Hematopoietic multipotent progenitor cell (in vitro differentiated cells): ENCODE data around the gene C19orf81. TPM values are rescaled to one million over a fixed set of nuclear protein-coding genes. Genes with fewer than 3 reads are reported as not detected.

Experiments
- DNase-seq, 3 donors: peaks; one replicate each; pipeline ENCODE4 v3.0.0-alpha.2; 2011 to 2015; ENCODE audit warnings: low read depth in 2 of 3, low spot score in 2 of 3
- total RNA-seq: library from RNA; depleted of rRNA; stranded (reverse); fragments of >200 nt; gene quantifications from one replicate; pipeline ENCODE4 v1.2.3, GENCODE V29; 2012

Gene C19orf81
- total RNA-seq, 1 donor = 1.6 TPM

- peak in 2 of 3 donors; percentile 99 to 100 for DNase-seq
Observed at GRCh38 chr19:50657712-50658440, 8.6 kb downstream of the C19orf81 start.

DNA sequence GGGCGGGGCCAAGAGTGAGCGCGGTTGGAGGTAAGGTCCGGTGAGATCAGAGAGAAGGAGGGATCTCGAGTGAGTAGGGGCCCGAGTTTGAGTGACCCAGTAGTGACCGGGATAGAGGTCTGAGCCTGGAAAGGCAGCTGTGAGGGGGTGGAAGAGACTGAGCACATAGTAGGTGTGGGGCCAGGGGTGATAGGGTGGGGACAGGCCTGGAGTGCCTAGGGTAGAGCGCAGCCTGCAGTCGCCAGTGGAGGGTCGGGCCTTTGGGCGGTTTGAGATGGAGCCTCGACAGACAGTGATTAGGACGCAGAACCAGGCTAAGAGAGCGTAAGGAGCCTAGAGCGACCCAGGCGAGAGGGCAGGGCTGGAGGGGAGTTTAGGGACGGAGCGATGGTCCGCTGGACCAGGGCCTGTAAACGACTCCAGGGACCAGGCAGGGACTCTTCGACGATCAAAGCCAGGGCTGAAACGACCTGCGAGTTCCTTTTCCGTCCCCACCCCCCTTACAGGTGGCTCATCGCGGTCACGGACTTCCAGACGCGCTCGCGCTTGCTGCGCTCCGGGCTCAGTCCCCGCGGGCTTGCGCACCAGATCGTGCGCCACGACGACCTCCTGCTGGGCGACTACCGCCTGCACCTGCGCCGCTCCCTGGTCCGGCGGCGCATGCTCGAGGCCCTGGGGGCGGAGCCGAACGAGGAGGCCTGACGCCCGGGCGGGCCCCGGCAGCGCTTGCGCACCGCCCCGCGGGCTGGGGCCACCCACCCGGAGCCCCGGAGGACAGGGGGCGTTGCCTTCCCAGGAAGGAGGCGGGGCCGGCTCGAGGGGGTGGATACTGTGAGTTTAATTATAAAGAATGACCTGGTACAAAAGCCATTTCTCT, 9.4 kb downstream of the C19orf81 start:
- DNase-seq = peak in 2 of 3 donors; percentile 89 to 92

GRCh38 chr19:50659318-50660087, 10.3 kb downstream of the C19orf81 start:
- DNase-seq = no peak

- DNase-seq = no peak
Observed at GRCh38 chr19:50660088-50660366, 10.8 kb downstream of the C19orf81 start.

GRCh38 chr19:50661023-50661422, 11.8 kb downstream of the C19orf81 start:
- DNase-seq = no peak

- no peak for DNase-seq
Observed at GRCh38 chr19:50661766-50662650, 12.8 kb downstream of the C19orf81 start.

DNA sequence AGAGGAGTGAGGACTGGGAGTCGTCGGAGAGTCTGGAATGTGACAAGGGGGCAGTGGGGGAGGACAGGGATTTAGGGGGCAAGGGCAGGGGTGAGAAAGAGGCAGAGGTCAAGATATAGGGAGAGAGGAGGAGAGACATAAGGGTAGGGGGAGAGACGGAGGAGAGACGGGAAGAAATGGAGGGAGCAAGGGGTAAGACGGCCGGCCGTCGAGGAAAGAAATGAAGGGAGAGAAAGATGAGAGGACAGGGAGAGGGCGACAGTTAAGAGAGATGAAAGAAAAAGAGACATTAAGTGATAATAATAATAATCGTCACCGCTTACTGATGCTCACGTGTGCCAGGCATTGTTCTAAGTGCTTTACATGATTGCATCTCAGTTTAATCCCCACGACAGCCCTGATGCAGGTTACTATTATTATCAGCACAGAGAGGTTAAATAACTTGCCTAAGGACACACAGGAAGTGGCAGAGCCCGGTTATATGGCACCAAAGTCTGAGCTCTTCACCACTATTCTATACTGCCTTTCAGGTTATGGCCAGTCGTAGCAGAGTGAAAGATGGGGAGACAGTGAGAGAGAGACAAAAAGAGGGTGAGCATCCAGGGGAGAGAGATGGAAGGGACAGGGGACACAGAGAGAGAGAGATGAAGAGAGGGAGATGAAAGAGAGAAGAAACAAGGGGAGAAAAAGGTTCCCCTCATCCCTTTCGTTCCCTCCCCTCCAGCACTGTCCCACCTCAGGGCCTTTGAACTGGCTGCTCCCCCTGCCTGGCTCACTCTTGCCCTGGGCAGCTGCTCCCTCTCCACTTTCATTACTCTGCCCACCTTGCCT, 13.6 kb downstream of the C19orf81 start:
- no peak for DNase-seq

DNA sequence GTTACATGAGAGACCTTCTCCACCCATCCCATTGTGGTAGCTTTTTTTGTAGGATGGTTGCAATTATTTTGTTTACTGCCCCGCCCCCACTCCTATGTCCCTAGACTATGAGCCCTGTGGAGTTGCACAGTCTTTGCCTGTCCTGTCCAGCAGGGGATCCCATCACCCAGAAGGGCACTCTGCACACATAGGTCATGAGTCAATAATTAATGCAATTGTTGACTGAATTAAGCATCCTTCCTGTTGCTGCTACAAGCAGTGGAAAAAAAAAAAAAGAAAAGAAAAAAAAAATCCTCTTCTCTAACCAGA, 14.2 kb downstream of the C19orf81 start:
- peak in 1 of 3 donors; percentile 26 for DNase-seq

DNA sequence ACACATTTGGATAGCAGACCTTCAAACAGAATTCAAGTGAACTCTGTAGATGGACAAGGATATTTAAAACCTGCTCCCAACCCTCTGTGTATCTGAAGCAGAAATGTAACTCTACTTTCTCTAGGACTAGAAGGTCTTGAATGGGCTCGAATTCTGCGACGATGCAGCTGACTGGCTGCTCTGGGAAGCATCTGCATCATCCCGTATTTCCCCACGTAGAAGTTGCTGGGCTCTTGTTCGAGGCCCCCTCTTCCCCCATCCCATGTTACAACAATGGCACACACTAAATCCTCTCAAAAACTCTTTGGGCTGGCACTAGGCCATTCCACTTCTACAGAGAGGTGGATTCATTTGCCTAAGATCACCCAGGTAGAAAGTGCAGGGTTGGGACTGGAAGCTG, 15.0 kb downstream of the C19orf81 start:
- no peak for DNase-seq

GRCh38 chr19:50666346-50667176, 17.3 kb downstream of the C19orf81 start:
- DNase-seq = no peak

DNA sequence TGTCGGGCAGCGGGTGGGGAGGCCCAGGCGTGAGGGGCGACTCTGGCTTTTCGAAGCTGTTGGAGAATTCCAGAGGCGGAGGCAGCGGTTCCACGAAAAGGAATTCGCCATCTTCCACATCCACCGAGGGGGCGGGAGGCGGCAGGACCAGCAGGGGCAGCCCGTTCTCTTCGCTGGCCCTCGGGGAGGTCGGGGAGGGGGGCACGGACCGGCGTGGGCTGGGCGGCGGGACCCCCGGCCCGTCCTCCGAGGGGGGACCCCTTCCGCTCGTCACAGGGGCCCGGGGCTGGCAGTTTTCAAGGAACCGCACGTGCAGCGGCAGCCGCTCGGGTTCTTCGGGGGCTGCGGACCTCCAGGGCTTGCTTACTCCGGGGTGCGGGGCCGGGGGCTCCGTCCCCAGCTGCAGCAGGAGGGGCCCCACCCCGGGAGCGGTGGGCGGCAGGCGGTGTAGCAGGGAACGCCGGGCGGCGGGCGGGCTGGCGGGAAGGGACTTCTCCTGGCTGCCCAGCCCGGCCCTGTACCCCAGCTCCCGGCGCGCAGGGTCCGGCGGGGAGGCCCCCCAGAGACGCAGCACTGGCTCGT, 18.0 kb downstream of the C19orf81 start:
- no peak for DNase-seq

DNA sequence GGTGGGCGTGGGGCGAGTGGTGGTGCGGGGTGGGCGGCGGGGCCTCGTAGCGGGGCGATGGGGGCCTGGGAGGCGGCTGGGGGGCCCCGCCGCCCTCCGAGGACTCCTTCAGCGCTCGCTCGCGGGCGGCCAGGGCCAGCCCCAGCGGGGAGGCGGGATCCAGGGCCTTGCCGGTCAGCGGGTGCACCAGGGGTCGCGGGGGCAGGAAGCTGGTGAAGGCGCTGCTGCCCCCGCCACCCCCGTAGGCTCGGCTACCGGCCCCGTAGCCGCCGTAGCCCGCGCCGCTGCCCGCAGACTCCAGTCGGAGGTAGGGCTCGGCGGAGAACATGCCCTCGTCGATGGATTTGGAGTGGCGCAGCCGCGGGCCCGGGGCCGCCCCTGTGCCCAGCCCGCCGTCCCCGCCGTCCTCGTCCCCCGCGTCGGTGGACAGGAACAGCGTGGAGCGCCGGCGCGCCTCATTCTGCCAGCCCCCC, 18.6 kb downstream of the C19orf81 start:
- DNase-seq = no peak

- no peak for DNase-seq
Observed at GRCh38 chr19:50668416-50668815, 19.2 kb downstream of the C19orf81 start.

DNA sequence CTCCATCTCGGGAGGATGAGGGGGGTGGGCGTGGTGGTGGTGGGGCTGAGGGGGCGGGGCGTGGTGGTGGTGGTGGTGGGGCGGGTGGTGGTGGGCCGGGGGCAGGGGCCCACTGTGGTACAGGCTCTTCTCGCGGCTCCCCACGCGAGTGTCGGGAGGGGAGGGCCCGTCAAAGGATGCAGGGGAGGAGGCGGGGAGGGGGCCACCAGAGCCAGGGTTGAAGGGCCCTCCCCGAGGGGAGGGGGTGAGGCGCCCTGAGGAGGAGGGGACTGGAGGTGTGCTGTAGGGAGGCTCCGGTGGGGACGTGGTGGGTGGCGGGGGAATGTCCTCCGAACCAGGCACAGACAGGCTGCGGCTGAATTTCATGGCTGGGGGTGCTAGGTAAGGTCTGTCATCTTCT, 19.6 kb downstream of the C19orf81 start:
- no peak for DNase-seq

DNA sequence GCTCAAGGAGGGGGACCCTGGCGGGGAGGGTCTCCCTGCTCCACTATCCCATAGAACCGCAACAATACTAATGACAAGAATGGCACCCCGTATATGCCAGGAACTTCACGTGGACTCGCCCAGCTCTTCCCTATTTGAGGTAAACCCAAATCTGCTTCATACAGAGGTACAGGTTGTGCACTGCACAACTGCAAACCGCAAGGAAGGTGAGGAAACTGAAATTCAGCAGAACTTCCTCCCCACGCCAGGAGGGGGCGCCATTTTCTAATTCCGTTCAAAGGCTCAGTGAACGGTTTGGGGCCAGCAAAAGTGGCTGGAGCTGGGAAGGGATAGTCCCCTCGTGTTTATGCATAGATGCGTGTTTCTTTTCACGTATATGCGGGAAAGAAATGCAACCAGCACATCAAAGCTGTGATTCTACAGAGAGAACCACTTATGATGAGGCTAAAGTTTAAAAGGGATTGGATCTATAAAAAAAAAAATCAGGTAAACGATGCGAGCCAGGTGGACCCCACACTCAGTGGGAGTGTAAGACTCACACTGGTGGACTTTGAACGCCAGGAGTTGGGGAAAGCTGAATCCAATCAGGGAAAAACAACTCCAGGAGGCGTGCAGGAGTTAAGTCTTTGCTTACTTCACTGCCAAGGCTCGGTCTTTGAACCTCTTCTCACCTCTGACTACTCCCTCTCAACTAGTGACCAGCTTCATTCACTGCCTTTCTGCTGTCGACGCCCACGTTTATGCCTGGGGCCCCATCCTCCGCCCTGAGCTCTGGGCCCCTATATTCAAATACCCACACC, 20.3 kb downstream of the C19orf81 start:
- DNase-seq = peak in 2 of 3 donors; percentile 26 to 57

- no peak for DNase-seq
Observed at GRCh38 chr19:50670102-50670380, 20.8 kb downstream of the C19orf81 start.

DNA sequence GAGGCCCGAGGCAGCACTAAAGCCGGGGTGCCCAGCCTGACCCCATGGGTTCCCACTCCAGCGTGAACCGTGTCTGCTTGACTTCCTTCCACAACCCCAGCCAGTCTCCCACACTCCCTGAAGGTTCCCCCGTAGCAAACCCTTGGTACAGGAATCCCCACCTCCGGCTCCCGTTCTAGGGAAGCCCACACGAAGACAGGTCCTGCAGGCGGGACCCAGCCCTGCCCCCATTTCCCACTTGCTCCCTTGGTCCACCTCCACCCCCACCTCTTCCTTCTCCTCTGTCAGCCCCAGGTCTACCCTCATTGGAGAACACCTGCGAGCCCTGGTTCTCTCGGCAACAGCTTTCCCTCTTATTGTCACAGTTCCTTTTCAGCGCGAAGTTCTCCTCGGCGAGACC, 23.9 kb downstream of the C19orf81 start:
- no peak for DNase-seq
